Erythroblast (primary cell): ENCODE data around the gene SDC1.

Experiments used
- GATA1 ChIP-seq: IDR thresholded peaks from 2 replicates; pipeline ENCODE4 v1.6.1; 2011; ENCODE audit warnings: low read depth, mild to moderate bottlenecking, control low read depth, low read length, moderate library complexity
- POLR2A ChIP-seq: IDR thresholded peaks from 2 replicates; pipeline ENCODE4 v1.6.1; 2011; ENCODE audit warnings: mild to moderate bottlenecking, low read length

DNA sequence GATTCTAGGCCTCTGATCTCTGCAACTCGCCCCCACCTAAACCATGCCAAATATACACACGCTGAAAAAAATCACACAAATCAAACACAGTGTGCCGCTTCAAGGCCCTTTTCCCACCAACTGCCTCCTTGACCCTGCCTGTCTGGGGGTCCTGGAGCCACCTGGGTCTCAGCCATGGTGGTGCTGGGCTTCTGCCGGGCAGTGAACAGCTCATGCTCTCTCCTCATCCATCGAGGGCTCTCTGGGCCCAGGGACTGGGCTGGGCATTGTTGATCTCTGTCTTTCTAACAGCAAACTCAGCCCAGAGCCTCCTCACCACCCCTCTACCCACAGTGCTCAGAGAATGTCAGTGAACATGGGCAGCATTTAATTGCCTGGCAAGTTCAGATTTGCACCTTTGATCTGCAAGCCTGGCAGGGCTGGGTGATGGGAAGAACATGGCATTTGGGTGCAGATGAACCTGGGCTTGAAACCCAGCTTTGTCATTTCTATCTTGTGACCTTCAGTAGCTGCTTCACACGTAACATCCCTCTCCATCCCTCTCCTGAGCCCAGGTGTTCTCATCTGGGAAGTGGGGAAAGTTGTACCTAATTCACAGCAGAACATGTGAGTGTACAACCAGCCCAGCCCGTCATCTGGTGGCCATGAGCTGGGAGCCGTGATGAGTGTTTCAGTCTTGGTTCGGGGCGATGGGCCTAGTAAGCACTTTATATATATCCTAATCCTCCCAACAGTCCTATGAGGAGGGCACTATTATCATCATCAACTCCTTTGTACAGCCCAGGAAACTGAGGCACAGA lies 46.1 kb downstream of the SDC1 start:
- TF ChIP-seq POLR2A, result no peak
- no peak for TF ChIP-seq GATA1
